ENCODE results near the gene RRP8.

RRP8 gene

GRCh38 chr11:6568191-6568918 is 35.1 kb downstream of the RRP8 start:
- peak; percentile 92 for DNase-seq (ENCODE audit: low read depth, low spot score)

- DNase-seq (ENCODE audit: low read depth, low spot score): no peak
Observed at GRCh38 chr11:6567371-6567745, 36.1 kb downstream of the RRP8 start.

DNA sequence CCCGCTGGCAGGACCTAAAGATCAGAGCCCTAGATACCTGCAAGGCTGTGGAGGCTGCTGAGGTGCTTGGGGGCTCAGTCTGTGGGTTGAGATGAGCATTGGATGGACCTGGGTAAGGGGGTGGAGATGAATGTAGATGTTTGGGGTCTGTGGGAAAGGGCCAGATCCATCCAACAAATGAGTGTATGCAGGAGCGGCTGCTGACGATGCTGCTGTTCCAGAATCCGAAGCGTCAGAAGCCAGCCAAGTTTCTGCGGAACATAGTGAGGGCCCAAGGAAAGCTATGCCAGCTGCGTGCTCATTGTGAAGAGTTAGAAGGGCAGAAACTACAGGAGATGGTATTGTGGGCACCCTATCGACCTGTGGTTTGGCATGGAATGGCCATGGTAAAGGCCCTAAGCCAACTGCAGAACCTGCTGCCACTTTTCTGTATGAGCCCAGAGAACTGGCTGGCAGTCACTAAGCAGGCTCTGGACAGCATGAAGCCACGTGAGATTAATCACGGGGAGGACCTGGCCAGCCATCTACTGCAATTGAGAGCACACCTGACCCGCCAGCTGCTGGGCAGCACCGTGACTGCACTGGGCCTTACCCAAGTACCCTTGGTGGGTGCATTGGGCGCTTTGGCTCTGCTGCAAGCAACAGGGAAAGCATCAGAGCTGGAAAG is 36.6 kb downstream of the RRP8 start:
- DNase-seq (ENCODE audit: low read depth, low spot score): no peak

GRCh38 chr11:6565988-6566703 is 37.3 kb downstream of the RRP8 start:
- DNase-seq (ENCODE audit: low read depth, low spot score): no peak

DNA sequence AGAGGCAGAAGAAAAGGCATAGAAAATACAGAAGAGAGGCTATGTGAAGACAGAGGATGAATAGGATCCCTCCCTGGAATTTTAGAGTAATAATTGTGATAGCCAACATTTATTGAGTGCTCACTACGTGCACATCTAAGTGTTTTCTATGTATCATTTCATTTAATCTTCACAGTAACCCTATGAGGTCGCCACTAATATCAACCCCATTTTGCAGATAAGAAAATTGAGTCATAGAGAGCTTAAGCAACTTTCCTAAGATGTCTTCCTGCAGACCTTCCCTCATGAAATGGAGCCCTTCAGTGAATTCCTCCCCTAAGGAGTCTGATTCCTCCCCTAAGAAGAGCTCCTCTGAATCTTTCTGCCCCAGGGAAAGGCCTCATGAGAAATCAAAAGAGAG is 38.1 kb downstream of the RRP8 start:
- no peak for DNase-seq (ENCODE audit: low read depth, low spot score)

DNA sequence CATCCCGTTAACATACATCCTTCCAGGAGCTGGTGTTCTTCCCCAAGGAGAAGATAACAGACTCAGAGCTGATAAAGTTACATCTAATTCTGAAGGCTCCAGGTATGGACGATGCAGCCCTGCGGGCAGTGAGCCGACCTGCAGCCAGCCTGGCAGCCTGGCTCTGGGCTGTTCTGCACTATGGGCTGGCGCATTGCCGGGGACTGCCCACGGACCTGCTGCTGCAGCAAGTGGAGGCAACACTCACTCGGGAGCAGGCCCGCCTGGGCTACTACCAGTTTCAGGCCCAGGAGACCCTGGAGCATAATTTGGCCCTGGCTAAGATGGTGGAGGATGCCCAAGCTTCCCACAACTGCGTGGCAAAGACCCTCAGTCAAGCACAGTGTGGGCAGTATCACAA is 39.7 kb downstream of the RRP8 start:
- DNase-seq (ENCODE audit: low read depth, low spot score): no peak

DNA sequence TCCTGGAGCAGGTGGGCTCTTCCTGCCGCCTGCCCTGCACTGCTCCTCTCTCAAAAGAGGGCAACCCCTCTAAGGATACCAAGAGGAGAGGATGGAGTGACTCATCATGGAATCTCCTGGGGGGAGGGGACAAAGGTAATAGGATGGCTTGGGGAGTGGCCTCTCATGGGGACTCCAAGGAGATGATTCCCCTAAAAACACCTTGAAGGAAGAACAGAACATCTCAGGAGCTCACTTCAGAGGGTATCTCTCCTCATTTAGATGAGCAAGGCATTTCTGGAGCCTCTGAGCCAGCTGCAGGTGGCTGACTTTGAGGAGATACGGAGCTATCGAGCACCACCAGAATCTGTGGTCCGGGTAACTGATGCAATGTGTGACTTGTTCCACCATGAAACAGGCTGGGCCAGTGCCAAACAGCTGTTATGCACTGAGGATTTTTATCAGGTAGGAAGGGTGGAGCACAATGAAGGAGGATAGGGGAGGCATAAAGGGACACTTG is 40.2 kb downstream of the RRP8 start:
- DNase-seq (ENCODE audit: low read depth, low spot score): no peak

- no peak for DNase-seq (ENCODE audit: low read depth, low spot score)
Observed at GRCh38 chr11:6561288-6561687, 42.1 kb downstream of the RRP8 start.

- no peak for DNase-seq (ENCODE audit: low read depth, low spot score)
Observed at GRCh38 chr11:6559369-6559768, 44.0 kb downstream of the RRP8 start.

DNA sequence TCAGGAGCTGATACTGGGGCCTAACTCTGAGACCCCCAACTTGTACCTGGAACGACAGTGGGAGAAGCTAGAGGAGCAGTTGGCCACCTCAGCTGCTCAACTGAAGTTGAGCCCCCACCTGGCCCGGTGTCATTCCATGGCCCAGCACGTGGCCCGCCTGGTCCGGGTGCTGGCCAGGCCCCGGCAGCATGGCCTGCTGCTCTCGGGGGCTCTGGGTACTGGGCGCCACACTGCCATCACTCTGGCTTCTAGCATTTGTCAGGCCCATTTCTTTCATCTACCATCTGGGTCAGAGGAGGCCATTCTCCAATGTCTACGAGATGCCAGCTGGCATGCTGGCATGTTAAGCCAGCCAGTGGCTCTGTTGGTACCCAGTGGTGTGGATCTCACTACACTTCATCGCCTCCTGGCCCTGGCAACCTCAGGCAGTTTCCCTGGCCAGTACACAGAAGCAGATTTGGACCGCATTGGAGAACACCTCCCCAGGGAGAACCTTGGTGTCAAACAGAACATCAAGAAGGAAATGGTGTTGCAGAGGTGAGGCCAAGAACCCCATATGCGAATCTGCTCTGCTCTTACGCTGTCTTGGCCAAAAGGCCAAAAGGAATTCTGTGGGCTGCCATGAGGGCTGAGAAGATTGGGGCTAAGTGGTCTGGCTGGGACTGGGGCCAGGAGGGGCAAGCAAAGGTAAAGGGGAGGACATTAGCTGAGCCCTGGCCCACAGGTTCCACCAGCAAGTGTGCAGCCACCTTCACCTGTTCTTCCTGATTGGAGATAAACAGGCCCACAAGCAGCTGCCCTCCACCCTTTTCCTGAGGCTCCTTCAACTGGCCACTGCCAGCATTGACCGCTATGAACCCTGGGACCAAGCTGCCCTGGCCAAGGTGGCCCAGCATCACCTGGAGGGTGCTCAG is 45.4 kb downstream of the RRP8 start:
- no peak for DNase-seq (ENCODE audit: low read depth, low spot score)

- no peak for DNase-seq (ENCODE audit: low read depth, low spot score)
Observed at GRCh38 chr11:6557063-6557462, 46.4 kb downstream of the RRP8 start.

DNA sequence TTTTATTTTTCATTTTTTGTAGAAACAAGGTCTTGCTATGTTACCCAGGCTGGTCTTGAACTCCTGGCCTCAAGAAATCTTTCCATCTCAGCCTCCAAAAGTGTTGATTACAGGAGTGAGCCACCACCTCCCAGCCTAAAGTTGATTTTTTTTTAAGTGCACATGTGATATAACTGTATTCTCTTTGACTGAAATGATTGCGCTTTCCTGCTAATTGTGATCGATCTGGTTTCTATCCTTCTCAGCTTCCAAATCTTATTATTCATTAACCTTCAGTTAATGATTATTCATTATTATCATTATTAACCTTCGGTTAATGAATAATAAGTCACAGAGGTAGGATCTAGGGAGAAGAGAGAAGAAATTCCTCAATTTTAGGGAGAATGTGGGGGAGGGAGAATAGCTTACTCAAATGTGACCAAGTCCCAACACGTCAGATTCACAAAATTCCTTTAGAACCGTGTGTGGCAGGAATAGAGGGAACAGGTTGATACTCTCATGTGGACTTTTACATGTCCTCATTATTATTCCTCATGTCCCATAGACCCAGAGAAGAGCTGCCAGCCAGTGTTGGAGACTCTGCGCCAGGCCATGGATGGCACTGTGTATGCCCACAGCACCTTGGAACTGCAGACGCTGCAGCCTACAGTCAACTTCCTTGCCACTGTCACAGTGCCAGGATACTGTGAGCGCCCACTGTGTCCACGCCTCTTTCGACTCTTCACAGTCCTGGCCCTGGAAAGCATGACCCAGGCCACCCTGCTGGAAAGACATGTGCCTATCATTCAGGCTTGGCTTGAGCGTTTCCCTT is 47.1 kb downstream of the RRP8 start:
- no peak for DNase-seq (ENCODE audit: low read depth, low spot score)

DNA sequence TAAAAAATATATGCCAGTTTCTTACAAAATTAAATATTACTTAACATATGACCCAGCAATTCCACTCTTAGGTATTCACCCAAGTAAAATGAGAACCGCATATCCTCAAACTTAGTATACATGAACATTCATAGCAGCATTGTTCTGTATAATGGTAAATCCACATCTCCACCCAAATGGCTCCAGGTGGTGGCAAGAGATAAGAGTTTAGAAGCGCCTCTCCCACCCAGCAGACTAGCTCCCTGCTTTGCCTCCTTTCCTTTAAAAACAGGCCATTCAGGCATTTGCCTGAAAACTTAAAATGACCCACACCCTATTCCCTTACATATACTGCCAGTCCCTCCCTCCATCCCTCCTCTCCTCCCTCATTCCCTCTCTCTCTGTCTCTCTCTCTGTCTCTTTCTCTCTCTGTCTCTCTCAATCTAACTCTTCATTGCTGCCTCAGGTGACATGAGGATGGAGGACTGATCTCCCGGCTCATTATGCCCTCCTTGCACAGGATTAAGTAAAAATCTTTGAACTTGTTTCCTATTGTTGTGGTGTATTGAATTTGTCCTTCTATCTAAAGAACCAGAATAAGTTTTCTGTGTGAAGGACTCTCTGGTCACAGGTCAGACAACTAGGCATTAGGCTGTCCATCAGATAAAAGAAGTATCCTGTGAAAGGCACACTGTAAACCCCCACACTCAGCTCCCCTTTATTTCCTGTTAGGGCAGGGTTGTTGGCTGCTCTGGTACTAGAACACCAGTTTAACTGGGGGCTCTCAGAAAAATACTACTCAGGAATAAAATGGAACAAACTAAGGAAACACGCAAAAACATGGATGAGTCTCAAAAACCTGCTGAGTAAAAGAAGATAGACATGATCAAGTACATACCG is 48.3 kb downstream of the RRP8 start:
- DNase-seq (ENCODE audit: low read depth, low spot score): no peak

GRCh38 chr11:6553634-6554033 is 49.8 kb downstream of the RRP8 start:
- DNase-seq (ENCODE audit: low read depth, low spot score): no peak

GRCh38 chr11:6548641-6549040 is 54.8 kb downstream of the RRP8 start:
- DNase-seq (ENCODE audit: low read depth, low spot score): no peak

- no peak for DNase-seq (ENCODE audit: low read depth, low spot score)
Observed at GRCh38 chr11:6548121-6548520, 55.3 kb downstream of the RRP8 start.

- DNase-seq (ENCODE audit: low read depth, low spot score): no peak
Observed at GRCh38 chr11:6547177-6547576, 56.2 kb downstream of the RRP8 start.

- DNase-seq (ENCODE audit: low read depth, low spot score): no peak
Observed at GRCh38 chr11:6546735-6547134, 56.7 kb downstream of the RRP8 start.

DNA sequence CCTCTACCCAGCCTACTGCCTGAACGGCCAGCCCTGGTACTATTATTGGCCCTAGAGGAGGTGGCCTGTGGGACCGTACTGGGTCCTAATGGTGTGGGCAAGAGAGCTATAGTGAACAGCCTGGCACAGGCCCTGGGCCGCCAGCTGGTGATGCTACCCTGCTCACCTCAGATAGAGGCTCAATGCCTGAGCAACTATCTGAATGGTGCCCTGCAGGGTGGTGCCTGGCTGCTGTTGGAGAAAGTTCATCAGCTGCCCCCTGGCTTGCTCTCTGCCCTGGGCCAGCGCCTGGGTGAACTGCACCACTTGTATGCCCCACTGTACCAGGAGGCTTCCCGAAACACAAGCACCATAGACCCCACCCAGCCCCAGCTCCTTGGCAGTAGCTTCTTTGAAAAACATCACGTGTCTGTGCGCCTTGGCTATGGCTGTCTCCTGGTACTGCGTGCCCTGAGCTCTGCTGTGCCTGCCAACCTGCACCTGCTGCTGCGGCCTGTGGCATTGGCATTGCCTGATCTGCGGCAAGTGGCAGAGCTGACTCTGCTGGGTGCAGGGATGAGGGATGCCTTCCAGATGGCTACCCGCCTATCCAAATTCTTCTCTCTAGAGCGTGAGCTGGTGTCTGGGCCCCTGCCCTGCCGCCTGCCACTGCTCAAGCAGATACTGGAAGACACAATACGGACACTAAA is 57.4 kb downstream of the RRP8 start:
- DNase-seq (ENCODE audit: low read depth, low spot score): no peak
